Measurements from ENCODE around the gene DSEL. TPM values are rescaled to one million over a fixed set of nuclear protein-coding genes. Genes with fewer than 3 reads are reported as not detected.

The DSEL gene
- total RNA-seq, 2 donors from 2014 or later, result 4.7 to 6.8 TPM

DNA sequence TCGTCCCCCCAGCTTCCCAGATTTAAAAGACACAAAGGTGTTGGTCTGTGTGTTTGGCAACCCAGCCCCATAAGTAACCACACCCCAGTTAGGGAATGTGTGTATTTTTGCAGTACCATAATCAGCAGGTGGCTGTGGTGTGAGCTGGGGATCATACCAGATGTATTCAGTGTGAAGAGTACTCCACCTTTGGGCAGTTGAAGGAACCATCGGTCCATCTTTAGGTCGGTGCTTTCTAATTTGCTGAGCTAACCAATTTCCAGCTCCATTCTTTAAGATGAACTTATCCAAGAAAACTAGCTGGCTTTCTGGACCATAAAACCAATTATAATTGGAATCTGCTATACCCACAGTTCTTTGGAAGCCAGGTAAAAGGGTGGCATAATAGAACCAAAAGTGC is 3.2 kb downstream of the DSEL start:
- TF ChIP-seq, protein P1, sequence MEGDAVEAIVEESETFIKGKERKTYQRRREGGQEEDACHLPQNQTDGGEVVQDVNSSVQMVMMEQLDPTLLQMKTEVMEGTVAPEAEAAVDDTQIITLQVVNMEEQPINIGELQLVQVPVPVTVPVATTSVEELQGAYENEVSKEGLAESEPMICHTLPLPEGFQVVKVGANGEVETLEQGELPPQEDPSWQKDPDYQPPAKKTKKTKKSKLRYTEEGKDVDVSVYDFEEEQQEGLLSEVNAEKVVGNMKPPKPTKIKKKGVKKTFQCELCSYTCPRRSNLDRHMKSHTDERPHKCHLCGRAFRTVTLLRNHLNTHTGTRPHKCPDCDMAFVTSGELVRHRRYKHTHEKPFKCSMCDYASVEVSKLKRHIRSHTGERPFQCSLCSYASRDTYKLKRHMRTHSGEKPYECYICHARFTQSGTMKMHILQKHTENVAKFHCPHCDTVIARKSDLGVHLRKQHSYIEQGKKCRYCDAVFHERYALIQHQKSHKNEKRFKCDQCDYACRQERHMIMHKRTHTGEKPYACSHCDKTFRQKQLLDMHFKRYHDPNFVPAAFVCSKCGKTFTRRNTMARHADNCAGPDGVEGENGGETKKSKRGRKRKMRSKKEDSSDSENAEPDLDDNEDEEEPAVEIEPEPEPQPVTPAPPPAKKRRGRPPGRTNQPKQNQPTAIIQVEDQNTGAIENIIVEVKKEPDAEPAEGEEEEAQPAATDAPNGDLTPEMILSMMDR (IDR thresholded peaks at IDR 0.05), result no peak
- Histone ChIP-seq H3K27me3 (no peaks in the 10 kb centered on the region), H3K9me3 (no peaks in the 10 kb centered on the region), H3K27ac (no peak overlapping the region), H3K4me3 (no peak overlapping the region), H3K36me3 (no peaks in the 10 kb centered on the region), H3K4me1 (peaks cover 0 to 9% of the 10 kb centered on the region in 2 donors)
- DNase-seq (ENCODE audit: low spot score), result no peak

- DNase-seq (ENCODE audit: low spot score), result no peak
- no peaks in the 10 kb centered on the region for H3K9me3 ChIP-seq
- no peaks in the 10 kb centered on the region for H3K4me1 ChIP-seq
Measured at GRCh38 chr18:67511840-67512239, 4.7 kb downstream of the DSEL start.

GRCh38 chr18:67510831-67511230 is 5.7 kb downstream of the DSEL start:
- Histone ChIP-seq H3K36me3 (no peaks in the 10 kb centered on the region), H3K27ac (no peak overlapping the region), H3K9me3 (no peaks in the 10 kb centered on the region), H3K4me3 (no peak overlapping the region), H3K4me1 (no peaks in the 10 kb centered on the region), H3K27me3 (no peaks in the 10 kb centered on the region)
- TF ChIP-seq, protein P1 (IDR thresholded peaks at IDR 0.05), result no peak
- no peak for DNase-seq (ENCODE audit: low spot score)

More at GRCh38 chr18:67511840-67512239, 4.7 kb downstream of the DSEL start:
- no peaks in the 10 kb centered on the region for H3K27me3 ChIP-seq
- TF ChIP-seq, protein P1 (IDR thresholded peaks at IDR 0.05), result no peak
- no peaks in the 10 kb centered on the region for H3K36me3 ChIP-seq
- no peak overlapping the region for H3K27ac ChIP-seq
- H3K4me3 ChIP-seq, result no peak overlapping the region

GRCh38 chr18:67509741-67510391 is 6.7 kb downstream of the DSEL start:
- no peak overlapping the region for H3K27ac ChIP-seq
- no peaks in the 10 kb centered on the region for H3K36me3 ChIP-seq
- H3K4me1 ChIP-seq, result no peaks in the 10 kb centered on the region
- TF ChIP-seq, protein P1 (IDR thresholded peaks at IDR 0.05), result no peak
- H3K4me3 ChIP-seq, result no peak overlapping the region
- no peaks in the 10 kb centered on the region for H3K9me3 ChIP-seq
- H3K27me3 ChIP-seq, result no peaks in the 10 kb centered on the region
- DNase-seq (ENCODE audit: low spot score), result no peak

GRCh38 chr18:67508146-67508545 is 8.4 kb downstream of the DSEL start:
- TF ChIP-seq, protein P1 (IDR thresholded peaks at IDR 0.05), result no peak
- no peaks in the 10 kb centered on the region for H3K36me3 ChIP-seq
- H3K4me3 ChIP-seq, result no peak overlapping the region
- H3K27me3 ChIP-seq, result no peaks in the 10 kb centered on the region
- DNase-seq (ENCODE audit: low spot score), result no peak
- H3K27ac ChIP-seq, result no peak overlapping the region
- H3K9me3 ChIP-seq, result no peaks in the 10 kb centered on the region
- H3K4me1 ChIP-seq, result no peaks in the 10 kb centered on the region

- H3K27ac ChIP-seq, result no peak overlapping the region
- no peaks in the 10 kb centered on the region for H3K36me3 ChIP-seq
- no peak overlapping the region for H3K4me3 ChIP-seq
- no peaks in the 10 kb centered on the region for H3K27me3 ChIP-seq
- H3K9me3 ChIP-seq, result no peaks in the 10 kb centered on the region
- no peak for DNase-seq (ENCODE audit: low spot score)
- TF ChIP-seq, protein P1 (IDR thresholded peaks at IDR 0.05), result no peak
- no peaks in the 10 kb centered on the region for H3K4me1 ChIP-seq
Measured at GRCh38 chr18:67504739-67505138, 11.8 kb downstream of the DSEL start.
